MCF 10A (cell line): ENCODE results near the gene IGDCC3. TPM values are rescaled to one million over a fixed set of nuclear protein-coding genes. Genes with fewer than 3 reads are reported as not detected.

ENCODE experiments used
- BruUV-seq: library from RNA; stranded (reverse); fragments of 400-500 nt; replicated peaks from 2 replicates; lab custom pipeline; 2021; lab: Mats Ljungman, UMichigan
- CTCF ChIA-PET: fragments of 300-600 bp; sonication (Branson Sonifier 250); formaldehyde crosslinking; extraction: SDS; loops from one replicate; lab custom pipeline; 2021; ENCODE audit warnings: antibody characterized with exemption, inconsistent platforms; lab: Yijun Ruan, JAX
- POLR2A ChIA-PET: fragments of 300-600, 350-650 bp; sonication (Branson Sonifier 250); formaldehyde crosslinking; extraction: SDS; loops from one replicate; lab custom pipeline; 2020; ENCODE audit warnings: antibody characterized with exemption, inconsistent platforms; lab: Yijun Ruan, JAX
- DNase-seq: peaks from one replicate; pipeline ENCODE4 v3.0.0-alpha.2; 2018; ENCODE audit not compliant: unreplicated experiment
- H3K27ac Mint-ChIP-seq: one replicate; pipeline ENCODE4 v1.8.0; 2022; ENCODE audit warnings: mild to moderate bottlenecking, low read depth, mixed read lengths; ENCODE audit not compliant: unreplicated experiment
- H3K27me3 Mint-ChIP-seq: one replicate; pipeline ENCODE4 v1.8.0; 2022; ENCODE audit warnings: mixed read lengths; ENCODE audit not compliant: insufficient read depth, unreplicated experiment
- H3K36me3 Mint-ChIP-seq: one replicate; pipeline ENCODE4 v1.8.0; 2022; ENCODE audit warnings: mild to moderate bottlenecking, moderate library complexity, mixed read lengths; ENCODE audit not compliant: insufficient read depth, unreplicated experiment
- H3K4me1 Mint-ChIP-seq: one replicate; pipeline ENCODE4 v1.8.0; 2022; ENCODE audit warnings: mixed read lengths; ENCODE audit not compliant: insufficient read depth, unreplicated experiment
- H3K4me3 Mint-ChIP-seq: one replicate; pipeline ENCODE4 v1.8.0; 2022; ENCODE audit warnings: mild to moderate bottlenecking, moderate library complexity, mixed read lengths; ENCODE audit not compliant: unreplicated experiment
- H3K9me3 Mint-ChIP-seq: one replicate; pipeline ENCODE4 v1.8.0; 2022; ENCODE audit warnings: mixed read lengths; ENCODE audit not compliant: unreplicated experiment
- intact Hi-C: fragments of 100-400 bp; cut with micrococcal nuclease; formaldehyde crosslinking; loops from 2 replicates; pipeline ENCODE4 v1.14.1; 2022
- total RNA-seq: library from RNA; stranded (reverse); gene quantifications from 2 replicates; pipeline ENCODE4 v1.2.3, GENCODE V29; 2022
- TF ChIP-seq, protein P1 (sequence below): fragments of 200-600 bp; IDR thresholded peaks from one replicate; pipeline ENCODE4 v1.8.0; 2022; ENCODE audit warnings: antibody characterized with exemption, mild to moderate bottlenecking; ENCODE audit not compliant: unreplicated experiment

IGDCC3 gene
- total RNA-seq, 1 experiment from 2014 or later: not detected

GRCh38 chr15:65363306-65363705 is 14.5 kb downstream of the IGDCC3 start:
- ChIA-PET CTCF (interaction anchor here (0.6 to 0.8 kb wide), 2 partner anchors 22 to 131 kb away, joined by 4 read pairs; no protein-coding TSS in a partner anchor), POLR2A (no interaction called here)
- no peak for DNase-seq
- BruUV-seq: no TSS peak
- Mint-ChIP-seq H3K36me3 (no peaks in the 10 kb centered on the region), H3K4me3 (no peak overlapping the region), H3K4me1 (no peaks in the 10 kb centered on the region), H3K27ac (no peak overlapping the region), H3K9me3 (no peaks in the 10 kb centered on the region), H3K27me3 (no peaks in the 10 kb centered on the region)
- TF ChIP-seq, protein P1, sequence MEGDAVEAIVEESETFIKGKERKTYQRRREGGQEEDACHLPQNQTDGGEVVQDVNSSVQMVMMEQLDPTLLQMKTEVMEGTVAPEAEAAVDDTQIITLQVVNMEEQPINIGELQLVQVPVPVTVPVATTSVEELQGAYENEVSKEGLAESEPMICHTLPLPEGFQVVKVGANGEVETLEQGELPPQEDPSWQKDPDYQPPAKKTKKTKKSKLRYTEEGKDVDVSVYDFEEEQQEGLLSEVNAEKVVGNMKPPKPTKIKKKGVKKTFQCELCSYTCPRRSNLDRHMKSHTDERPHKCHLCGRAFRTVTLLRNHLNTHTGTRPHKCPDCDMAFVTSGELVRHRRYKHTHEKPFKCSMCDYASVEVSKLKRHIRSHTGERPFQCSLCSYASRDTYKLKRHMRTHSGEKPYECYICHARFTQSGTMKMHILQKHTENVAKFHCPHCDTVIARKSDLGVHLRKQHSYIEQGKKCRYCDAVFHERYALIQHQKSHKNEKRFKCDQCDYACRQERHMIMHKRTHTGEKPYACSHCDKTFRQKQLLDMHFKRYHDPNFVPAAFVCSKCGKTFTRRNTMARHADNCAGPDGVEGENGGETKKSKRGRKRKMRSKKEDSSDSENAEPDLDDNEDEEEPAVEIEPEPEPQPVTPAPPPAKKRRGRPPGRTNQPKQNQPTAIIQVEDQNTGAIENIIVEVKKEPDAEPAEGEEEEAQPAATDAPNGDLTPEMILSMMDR: no peak
- intact Hi-C loops: no loop called here

- ChIA-PET POLR2A (no interaction called here), CTCF (interaction anchor here (0.6 to 1.1 kb wide), 2 partner anchors 14 to 23 kb away, joined by 3 to 6 read pairs; no protein-coding TSS in a partner anchor)
- H3K9me3 Mint-ChIP-seq: no peaks in the 10 kb centered on the region
- TF ChIP-seq, protein P1: no peak
- no peak overlapping the region for H3K27ac Mint-ChIP-seq
- no peak for DNase-seq
- no TSS peak for BruUV-seq
- no peak overlapping the region for H3K4me3 Mint-ChIP-seq
- H3K27me3 Mint-ChIP-seq: no peaks in the 10 kb centered on the region
- no peaks in the 10 kb centered on the region for H3K4me1 Mint-ChIP-seq
- H3K36me3 Mint-ChIP-seq: no peaks in the 10 kb centered on the region
- intact Hi-C loops: no loop called here
Measured at GRCh38 chr15:65362491-65362890, 15.3 kb downstream of the IGDCC3 start.

DNA sequence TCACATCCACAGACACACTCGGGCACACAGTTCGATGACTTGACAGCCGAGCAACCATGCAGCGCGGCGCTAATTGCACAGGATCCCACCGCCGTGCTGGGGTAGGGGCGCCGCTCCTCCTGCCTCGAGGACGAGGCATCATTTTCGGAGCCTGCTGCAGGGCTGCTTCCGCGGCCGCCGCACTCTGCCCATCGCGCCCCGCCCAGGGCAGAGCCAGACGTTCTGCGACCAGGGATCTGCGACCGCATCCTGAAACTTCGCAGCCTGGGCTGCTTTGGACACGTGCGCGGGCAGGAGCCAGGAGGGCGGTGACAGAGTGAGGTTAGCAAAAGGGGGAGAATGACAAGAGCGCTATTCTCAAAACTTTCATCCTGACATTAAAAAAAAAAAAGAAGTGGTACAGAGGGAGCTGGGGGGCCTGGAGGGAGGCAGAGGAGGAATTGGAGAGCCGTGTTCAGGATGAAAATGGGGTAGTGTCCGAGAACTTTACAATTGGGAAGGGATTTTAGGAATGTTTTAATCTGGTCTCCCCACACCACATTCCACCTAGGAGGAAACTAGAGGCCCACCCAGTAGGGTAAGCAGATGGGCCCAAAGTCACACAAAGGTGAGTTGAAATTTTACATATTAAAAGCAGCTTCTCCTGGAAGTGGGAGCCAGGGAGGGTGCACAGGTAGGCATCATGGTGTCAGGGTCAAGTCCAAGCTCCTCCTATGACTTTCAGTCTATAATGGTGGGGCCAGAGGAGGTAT is 15.9 kb downstream of the IGDCC3 start:
- Mint-ChIP-seq H3K4me3 (no peak overlapping the region), H3K27ac (no peak overlapping the region), H3K36me3 (no peaks in the 10 kb centered on the region), H3K27me3 (no peaks in the 10 kb centered on the region), H3K9me3 (no peaks in the 10 kb centered on the region), H3K4me1 (no peaks in the 10 kb centered on the region)
- BruUV-seq: no TSS peak
- intact Hi-C loops: no loop called here
- CTCF ChIA-PET: interaction anchor here (1.1 kb wide), 1 partner anchor 23 kb away, joined by 6 read pairs; no protein-coding TSS in a partner anchor
- POLR2A ChIA-PET: no interaction called here
- TF ChIP-seq, protein P1: no peak
- no peak for DNase-seq

DNA sequence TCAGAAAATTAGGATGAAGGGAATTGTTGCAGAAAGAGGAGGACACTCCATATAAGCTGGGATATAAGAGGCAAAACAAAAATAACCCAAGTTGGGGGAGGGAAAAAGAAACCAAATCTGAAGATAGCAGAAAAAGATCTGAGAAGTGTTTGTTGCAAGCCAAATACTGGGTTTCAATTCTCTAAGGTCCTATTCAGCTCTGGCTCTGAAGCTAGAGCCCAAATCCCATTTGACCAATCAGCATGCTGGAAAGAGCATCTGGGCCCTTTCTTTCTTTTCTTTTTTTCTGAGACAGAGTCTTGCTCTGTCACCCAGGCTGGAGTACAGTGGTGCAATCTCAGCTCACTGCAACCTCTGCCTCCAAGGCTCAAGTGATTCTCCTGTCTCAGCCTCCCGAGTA is 17.3 kb downstream of the IGDCC3 start:
- H3K27ac Mint-ChIP-seq: no peak overlapping the region
- H3K4me3 Mint-ChIP-seq: no peak overlapping the region
- H3K9me3 Mint-ChIP-seq: no peaks in the 10 kb centered on the region
- intact Hi-C loops: no loop called here
- no peaks in the 10 kb centered on the region for H3K36me3 Mint-ChIP-seq
- H3K27me3 Mint-ChIP-seq: no peaks in the 10 kb centered on the region
- POLR2A ChIA-PET: no interaction called here
- BruUV-seq: no TSS peak
- H3K4me1 Mint-ChIP-seq: no peaks in the 10 kb centered on the region
- DNase-seq: no peak
- CTCF ChIA-PET: interaction anchor here (0.5 kb wide), 1 partner anchor 56 kb away, joined by 4 read pairs; the partner anchor contains the start of gene RNU5B-1
- TF ChIP-seq, protein P1: no peak
